Inflammatory macrophage (primary cell): ENCODE data around the gene ZMYM3.
"Not testable (repeated sequence)": the region's sequence is repeated elsewhere in the genome, so short reads cannot be mapped to it uniquely, and the experiment has no call there.

Experiments
- DNase-seq, 2 donors: peaks; one replicate each; pipeline ENCODE4 v3.0.0-alpha.2; 2020 to 2022
- total RNA-seq, 18 experiments: gene quantifications; one replicate each; lab custom pipeline; 2026; ENCODE audit warnings: mixed read lengths in 6 of 18, inconsistent platforms in 2 of 18; lab: John Stamatoyannopoulos, UW

ZMYM3 gene
- 1.9 to 57.2 (median 26.2) reads per million in 18 experiments for total RNA-seq

DNA sequence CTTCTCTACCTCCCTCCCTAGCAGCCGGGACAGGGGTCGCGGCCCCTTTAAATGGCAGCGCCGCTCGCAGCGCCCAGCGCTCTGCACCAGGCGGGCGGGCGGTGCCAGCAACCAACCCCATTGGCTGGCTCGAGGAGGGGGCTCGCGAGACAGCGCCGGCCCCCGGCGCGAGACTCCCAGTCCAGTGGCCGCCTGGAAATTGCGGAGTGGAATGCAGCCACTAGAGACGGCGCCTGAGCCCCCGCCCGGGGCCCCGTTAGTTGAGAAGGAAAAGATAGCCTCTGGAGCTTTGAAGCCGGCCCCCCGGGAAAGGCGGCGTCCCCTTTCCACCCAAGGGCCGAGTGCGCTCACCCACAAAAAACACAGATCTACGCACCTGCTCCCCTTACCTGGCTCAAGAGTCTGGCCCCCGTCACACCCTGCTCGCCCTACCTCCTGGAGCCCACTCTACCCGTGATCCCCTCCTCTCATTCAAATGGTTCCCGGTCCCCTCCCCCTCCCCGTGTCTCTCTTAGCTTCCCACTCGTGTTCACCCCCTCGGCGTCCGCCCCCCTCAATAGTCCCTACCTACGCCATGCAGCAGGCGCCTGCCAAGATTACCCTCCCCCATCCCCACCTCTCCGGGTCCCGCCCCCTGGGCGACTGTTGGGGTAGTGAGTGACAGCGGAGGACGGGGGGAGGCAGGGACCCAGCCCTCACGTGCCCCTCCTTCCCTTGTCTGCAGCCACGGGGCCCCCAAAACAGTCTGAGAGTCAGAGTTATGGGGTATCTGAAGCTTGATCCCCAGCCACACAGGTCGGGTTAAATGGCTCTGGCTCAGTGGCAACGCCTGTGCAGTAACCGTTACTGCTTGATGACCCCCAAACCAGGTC is at the start of gene ZMYM3:
TSS of gene ZMYM3 (minus strand) at position 49 of the 872 bp plus-strand sequence. CDS start 885 bp downstream, outside the sequence.
- peak; percentile 75 to 81 for DNase-seq

DNA sequence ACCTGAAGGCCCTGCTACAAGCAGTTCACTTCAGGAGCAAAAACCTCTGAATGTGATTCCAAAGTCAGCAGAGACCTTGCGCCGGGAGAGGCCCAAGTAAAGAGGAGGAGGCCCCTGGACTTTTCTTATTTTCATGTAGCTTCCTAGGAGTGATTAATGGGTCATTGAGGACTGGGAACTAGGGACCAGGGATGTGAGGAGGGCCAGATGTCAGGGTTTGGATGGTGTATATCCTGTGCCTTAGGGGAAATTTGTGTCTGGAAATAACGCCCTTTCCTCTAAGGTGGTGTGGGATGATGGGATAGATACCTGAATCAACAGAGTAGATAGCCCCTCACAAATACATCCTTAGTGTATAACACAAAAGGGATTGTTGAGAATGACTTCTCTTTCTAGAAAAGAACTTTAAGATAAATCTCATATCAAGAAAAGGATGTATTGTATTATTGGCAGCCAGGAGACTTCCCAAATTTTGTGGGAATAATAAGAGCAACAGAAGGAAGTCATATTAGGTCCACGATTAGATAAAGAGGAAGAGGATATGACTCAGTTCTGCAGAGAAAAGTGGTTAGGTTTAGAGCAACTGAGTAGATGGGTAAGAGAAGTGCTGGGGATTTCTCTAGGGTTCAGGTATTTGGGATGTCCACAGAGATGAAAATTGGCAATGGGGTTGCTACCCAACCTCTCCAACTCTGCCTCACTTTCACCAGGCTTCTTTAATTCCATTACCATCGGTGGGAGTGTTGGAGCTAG is 48.7 kb upstream of the ZMYM3 start:
- DNase-seq, result peak; percentile 8 to 32

DNA sequence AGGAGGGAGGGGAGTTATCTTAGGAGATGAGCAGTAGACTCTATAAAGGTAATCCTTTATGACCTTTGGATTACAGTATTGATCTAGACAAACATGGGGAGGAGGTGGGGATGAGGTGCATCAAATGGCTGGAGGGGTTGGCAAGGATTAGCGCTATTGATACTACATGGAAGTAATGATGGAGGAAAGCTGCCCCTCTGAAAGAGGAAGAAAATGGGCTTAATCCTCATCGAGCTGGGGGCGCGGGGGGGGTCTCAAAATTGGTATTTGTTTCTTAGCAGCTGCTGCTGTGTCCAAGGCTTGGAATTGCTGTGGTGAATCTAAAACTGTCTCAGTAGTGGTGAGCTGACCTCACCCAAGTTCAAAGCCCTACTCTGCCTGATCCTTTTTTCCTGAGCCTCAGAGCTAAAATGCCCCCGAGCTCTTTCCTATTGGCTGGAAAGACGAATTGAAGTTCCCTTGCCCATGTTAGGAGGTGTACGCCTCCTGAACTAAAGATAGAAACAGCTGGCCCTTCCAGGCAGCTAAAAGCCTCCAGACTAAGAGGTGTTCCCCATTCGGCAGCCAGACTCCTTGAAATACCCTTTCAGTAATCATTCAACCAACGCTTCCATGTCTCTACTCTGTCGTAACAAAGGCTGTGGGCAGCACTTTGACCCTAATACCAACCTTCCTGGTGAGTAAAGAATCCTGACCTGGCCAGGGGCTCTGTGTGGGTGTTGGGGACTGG is 47.4 kb upstream of the ZMYM3 start, which contains the start of gene ITGB1BP2:
TSS of gene ITGB1BP2 (plus strand) at position 556 of the 730 bp plus-strand sequence. CDS start at position 613, 57 bp downstream.
- DNase-seq, result peak; percentile 28 to 55

DNA sequence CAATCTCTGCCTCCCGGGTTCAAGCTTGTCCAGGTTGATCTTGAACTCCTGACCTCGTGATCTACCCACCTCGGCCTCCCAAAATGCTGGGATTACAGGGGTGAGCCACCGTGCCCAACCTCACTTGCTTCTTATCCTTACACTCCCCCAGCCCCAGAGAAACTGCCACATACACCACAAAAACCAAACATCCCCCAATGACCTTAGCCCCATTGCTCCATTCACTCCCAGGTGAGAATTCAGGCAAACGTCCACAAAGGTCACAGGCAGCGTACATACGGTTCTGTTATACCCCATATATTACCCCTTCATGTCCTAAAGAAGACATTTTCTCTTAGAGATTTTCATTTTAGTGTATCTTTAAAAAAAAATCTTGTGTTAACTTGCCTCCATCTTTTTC is 46.6 kb upstream of the ZMYM3 start:
- DNase-seq, result not testable (repeated sequence)

DNA sequence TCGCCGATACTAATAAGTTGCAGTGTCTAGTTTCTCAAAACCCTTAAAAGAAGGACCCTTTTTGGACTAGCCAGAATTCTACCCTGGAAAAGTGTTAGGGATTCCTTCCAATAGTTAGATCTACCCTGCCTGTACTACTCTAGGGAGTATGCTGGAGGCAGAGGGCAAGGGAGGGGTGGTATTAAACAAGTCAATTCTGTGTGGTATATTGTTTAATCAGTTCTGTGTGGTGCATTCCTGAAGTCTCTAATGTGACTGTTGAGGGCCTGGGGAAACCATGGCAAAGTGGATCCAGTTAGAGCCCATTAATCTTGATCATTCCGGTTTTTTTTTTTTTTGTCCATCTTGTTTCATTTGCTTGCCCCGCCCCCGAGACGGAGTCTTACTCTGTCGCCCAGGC is 46.1 kb upstream of the ZMYM3 start:
- not testable (repeated sequence) for DNase-seq

DNA sequence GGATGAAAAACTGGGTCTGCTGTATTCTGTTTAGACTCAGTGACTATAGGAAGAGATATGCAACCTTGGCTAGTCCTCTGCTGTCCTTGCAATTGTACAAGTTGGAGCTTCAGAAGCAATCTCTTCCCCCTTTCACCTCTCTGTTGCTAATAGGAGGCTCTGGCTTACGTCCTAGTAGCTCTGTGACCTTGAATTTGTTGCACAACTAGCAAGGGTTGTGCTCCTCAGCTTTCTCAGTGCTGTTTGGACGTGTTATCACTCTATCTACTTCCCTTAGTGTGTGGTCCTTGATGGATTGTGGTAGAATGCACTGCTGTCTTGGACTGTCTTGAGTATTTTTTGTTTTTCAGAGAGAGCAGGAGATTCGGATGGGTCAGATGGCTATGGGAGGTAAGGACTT is 44.2 kb upstream of the ZMYM3 start:
- DNase-seq, result no peak

DNA sequence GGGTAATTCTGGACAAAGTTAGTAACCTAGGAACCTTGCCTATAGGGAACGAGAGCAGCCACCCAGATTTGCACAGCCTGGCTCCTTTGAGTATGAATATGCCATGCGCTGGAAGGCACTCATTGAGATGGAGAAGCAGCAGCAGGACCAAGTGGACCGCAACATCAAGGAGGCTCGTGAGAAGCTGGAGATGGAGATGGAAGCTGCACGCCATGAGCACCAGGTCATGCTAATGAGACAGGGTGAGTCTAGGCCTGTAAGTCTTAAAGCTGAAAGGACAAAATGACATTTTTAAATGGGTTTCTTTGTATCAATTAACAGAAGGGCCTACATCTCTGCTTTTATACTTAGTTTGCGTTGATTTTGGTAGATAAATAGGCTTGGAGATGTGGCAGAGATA is 42.9 kb upstream of the ZMYM3 start:
- no peak for DNase-seq

DNA sequence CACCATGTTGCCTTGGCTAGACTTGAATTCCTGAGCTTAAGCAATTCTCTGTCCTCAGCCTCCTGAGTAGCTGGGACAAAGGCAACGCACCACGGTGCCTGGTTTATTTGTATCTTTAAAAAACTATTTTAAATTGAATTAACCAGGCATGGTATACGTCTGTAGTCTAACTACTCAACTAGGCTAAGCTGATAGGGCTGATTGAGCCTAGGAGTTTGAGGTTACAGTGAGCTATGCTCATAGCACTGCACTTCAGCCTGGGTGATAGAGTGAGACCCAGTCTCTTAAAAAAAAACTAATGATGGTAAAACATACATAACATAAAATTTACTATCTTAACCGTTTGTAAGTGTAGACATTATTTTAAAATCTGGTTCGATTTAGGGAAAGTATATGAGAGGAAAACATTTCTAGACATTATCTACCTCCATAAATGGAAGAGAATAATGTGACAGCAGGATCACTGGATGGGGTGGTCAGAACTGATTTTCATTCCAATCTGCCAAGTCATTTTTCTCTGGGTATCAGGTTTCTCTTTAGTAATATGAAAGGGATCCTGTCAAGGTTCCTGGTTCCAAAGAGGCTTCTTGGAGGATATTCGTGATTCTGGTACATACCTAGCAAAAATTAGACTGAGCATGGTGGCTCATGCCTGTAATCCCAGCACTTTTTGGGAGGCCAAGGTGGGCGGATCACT is 38.9 kb upstream of the ZMYM3 start:
- DNase-seq, result no peak

DNA sequence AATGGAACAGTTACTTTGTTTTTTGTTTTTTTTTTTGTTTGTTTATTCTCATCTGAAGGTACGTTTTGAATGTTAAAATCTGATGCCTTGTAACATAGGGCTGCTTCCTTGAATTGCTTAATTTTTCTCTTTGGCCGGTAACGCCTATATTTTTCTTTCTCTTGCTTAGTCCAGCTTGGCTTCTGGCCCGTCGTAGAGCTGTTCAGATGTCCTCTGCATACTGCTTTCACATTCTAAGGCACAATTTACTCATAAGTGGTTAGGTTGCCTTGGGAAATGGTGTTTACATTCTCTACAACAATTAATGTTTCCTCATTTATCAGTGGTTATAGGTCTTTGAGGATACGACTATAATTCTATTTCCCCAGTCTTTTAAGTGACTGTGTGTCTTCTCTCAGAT is 37.4 kb upstream of the ZMYM3 start:
- DNase-seq, result no peak

DNA sequence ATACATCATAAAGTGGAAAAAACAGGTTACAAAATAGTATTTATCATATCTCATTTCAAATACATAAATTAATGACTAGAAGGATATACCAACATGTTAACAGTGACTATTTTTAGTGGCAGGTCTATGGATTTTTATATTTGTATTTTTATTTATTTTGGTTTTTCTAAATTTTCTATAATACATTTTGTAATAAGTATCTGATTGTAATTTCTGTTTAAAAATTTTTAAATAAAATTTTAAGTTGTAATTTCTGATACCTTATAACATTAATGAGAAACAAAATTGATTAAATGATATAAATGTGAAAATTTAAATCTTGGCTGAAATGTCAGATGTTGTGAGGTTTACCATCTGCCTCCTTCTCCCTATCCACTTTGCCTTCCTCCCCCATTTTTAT is 32.0 kb upstream of the ZMYM3 start:
- DNase-seq, result no peak

DNA sequence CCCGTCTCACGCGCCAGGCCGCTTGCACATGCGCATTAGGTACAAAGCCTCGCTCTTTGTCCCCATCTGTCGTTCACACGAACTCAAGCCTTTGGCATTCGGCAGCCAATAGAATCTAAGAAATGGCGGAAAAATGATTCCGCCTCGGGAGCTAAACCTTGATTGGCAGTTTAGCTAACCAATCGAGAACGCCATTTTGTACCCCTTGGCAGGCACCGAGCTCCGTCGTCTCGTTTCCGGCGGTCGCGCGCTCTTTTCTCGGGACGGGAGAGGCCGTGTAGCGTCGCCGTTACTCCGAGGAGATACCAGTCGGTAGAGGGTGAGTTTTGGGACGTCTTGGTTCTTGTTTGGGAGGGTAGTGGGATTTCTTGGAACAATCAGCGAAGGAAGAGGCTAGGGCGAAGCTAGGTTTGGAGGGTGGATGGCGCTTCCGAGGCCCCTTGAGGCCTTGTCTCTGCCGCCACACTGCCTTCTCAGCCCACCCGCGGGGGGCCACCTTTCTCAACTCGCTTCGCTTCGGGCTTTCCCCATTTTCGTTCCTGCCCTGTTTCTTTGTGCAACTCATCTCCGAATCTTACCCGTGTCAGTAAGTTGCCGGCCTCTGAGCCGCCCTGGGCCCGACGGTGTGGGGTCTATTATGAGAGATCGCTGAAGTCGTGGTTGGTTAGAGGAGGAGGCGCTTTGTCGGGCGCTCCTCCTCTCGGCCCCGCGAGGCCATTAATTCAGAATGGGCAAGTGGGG is 29.6 kb upstream of the ZMYM3 start, which contains the start of gene NONO:
TSS of gene NONO (plus strand) at position 233 of the 741 bp plus-strand sequence. CDS start 7,003 bp downstream, outside the sequence.
- DNase-seq, result peak; percentile 98

DNA sequence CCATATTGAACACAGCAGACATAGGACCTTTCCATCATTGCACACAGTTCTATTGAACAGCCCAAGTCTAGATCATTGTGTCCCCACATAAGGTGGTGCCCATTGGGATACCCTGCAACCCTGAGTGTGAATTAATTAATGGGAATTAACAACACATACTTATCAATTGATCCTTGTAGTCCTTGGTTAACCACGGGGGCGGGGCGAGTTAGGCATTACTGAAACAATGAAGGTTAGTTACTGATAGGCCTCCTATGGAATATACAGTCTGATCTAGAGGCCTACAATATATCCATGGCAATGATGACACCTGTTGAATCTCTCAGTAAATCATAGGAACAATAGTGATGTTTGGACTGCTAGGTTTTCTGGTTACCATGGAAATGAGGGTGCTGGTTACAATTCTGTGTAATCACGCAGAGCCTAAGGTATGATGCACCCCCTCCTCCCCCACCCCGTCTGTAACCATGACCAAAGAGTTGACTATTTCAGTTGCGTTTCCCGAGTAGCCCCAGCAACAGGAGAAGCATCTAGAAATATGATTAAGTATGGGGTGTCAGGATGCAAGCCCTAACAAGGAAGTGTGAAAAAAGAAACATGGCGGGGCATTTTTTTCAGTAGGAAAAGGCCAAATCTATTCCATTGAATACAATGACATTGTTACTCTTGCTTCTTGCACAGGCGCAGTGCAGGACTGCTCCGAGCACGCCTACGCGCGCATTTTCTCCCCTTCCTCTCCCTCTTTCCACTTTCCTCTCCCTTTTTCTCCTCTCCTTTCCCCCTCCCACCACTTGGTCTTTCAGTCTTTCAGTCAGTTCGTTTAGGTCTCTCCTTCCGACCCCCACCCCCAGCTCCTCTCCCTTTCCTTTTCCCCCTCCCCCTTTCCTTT is 28.8 kb upstream of the ZMYM3 start:
- no peak for DNase-seq

DNA sequence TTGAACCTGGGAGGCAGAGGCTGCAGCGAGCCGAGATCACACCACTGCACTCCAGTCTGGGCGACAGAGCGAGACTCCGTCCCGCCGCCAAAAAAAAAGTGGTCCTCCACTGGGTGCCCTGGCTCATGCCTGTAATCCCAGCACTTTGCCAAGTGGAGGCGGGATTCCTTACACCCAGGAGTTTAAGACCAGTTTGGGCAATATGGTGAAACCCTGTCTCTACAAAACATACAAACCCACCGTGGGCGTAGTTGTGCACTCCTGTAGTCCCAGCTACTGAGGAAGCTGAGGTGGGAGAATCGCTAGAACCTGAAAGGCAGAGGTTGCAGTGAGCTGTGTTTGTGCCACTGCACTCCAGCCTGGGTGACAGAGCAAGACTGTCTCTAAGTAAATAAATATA is 27.4 kb upstream of the ZMYM3 start:
- peak in 1 of 2 donors; percentile 2 for DNase-seq

DNA sequence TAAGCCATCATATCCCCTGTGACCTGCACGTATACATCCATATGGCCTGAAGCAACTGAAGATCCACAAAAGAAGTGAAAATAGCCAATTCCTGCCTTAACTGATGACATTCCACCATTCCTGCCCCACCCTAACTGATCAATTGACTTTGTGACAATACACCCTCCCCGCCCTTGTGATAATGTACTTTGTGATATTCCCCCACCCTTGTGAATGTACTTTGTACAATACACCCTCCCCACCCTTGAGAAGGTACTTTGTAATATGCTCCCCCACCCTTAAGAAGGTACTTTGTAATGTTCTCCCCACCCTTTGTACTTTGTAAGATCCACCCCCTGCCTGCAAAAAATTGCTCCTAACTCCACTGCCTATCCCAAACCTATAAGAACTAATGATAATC is 18.4 kb upstream of the ZMYM3 start:
- not testable (repeated sequence) for DNase-seq

DNA sequence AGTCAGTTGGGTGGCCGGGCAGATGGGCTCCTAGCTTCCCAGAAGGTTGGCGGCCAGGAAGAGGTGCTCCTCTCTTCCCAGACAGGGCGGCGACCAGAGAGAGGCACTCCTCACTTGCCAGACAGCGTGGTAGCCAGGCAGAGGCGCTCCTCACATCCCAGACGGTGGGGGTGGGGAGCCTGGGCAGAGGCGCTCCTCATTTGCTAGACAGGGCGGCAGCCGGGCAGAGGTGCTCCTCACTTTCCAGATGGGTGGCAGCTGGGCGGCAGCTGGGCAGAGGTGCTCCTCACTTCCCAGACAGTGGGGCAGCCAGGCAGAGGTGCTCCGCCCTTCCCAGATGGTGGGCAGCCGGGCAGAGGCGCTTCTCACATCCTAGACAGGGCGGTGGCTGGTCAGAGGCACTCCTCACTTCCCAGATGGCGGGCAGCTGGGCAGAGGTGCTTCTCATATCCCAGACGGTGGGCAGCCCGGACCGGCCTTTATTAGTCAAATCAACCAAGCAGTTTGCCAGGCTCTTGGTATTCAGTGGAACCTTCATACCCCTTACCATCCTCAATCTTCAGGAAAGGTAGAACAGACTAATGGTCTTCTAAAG is 16.0 kb upstream of the ZMYM3 start:
- DNase-seq, result no peak

DNA sequence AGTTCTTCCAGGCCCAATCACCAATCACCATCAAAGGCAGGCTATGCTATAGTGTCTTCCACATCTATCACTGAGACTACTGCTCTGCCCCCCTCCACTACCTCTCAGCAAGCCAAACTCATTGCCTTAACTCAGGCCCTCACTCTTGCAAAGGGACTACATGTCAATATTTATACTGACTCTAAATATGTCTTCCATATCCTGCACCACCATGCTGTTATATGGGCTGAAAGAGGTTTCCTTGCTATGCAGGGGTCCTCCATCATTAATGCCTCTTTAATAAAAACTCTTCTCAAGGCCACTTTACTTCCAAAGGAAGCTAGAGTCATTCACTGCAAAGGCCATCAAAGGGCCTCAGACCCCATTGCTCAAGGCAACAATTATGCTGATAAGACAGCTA is 14.7 kb upstream of the ZMYM3 start:
- DNase-seq, result not testable (repeated sequence)

DNA sequence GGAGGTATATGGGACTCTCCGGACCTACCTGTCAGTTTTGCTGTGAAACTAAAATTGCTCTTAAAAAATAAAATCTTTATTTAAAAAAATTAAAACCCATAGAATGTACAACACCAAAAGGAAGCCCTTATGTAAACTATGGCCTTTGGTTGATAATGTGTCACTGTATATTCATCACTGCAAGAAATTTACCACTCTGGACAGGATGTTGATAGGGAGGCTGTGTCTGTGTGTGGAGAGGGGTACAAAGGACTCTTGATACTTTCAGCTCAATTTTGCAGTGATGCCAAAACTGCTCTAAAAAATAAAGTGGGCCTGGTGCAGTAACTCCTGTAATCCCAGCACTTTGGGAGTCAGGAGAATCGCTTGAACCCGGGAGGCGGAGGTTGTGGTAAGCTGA is 2.9 kb upstream of the ZMYM3 start:
- no peak for DNase-seq

DNA sequence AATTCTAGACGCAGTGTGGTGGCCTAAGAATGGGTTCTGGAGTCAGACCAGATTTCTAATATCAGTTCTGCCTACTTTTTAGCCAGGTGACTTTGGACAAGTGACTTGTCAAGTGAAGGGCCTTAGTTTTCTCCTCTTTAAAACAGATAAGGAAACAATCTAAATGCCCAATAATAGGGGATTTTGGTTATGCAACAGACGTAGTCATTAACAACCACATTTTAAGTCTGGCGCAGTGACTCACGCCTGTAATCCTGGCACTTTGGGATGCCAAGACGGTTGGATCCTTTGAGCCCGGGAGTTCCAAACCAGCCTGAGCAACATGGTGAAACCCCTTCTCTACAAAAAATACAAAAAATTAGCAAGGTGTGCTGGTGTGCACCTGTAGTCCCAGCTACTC is 2.1 kb upstream of the ZMYM3 start:
- DNase-seq, result no peak

DNA sequence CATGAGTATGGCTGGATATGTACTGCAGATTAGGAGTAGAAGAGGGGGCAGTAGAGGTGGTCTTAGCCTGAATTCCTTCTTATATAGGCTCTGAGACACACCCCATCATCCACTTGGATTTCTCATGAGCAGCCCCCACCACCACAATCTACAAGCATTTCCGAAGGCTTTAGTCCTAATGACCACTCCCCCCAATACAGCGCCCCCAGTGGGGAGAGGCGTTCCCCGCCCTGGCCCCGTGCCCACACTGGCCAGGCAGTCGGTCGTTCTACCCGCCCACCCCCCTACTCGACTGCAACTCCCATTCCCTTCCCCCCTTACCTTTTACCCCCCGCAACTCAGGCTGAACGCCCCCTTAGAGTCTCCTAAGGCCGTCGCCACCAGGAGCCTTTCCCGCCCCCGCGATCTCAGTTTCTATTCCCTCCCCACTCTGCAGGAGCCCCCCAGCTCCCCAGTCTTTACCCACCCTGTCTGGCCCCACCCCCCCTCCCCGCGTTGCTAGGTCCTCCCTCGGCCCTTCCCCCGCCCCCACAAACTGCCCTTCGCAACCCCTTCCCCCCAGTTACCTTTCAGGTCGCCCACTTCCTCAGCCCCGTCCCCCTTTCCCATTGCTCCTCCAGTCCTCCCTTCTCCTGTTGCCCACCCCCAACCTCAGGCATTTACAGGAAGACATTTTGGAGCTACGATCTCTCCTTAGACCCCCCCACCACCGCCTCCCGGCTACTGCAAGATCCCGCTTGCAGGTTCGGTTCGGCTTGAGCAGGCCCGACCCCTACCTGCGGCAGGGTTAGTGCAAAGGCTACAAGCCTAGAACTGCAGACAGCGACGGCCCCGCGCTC is 468 bp downstream of the ZMYM3 start:
- DNase-seq, result peak; percentile 26 to 40
